Naive thymus-derived CD4-positive, alpha-beta T cell (primary cell): ENCODE results near the gene WNT11. TPM values are rescaled to one million over a fixed set of nuclear protein-coding genes. Genes with fewer than 3 reads are reported as not detected.

Experiments
- ATAC-seq: fragments of 150-1000 bp; cut with Tn5 transposase; 2 replicates; pipeline ENCODE4 v1.10.0; 2021; ENCODE audit warnings: mild to moderate bottlenecking, moderate library complexity
- CTCF ChIA-PET: fragments of 350-600 bp; sonication (Branson Sonifier 250); formaldehyde crosslinking; loops from one replicate; lab custom pipeline; 2021; ENCODE audit warnings: antibody characterized with exemption; lab: Charles Lee
- POLR2A ChIA-PET: fragments of 350-600 bp; sonication (Branson Sonifier 250); formaldehyde crosslinking; loops from one replicate; lab custom pipeline; 2021; ENCODE audit warnings: antibody characterized with exemption, inconsistent platforms; lab: Charles Lee
- DNase-seq, 9 donors: peaks; one replicate each; pipeline versions ENCODE4 v3.0.0 to v3.0.0-alpha.2; 2020 to 2022; ENCODE audit warnings: mixed read lengths in 1 of 9
- H3K27ac ChIP-seq: one replicate; pipeline ENCODE4 v1.7.0; 2013; ENCODE audit warnings: mild to moderate bottlenecking, low read depth, low read length, moderate library complexity
- H3K27me3 ChIP-seq, 2 donors: one replicate each; pipeline ENCODE4 v1.7.0; 2013; ENCODE audit warnings: low read length in 2 of 2, mild to moderate bottlenecking in 2 of 2, moderate library complexity in 2 of 2; ENCODE audit not compliant: control insufficient read depth in 2 of 2, insufficient read depth in 2 of 2
- H3K36me3 ChIP-seq, 3 experiments: 1 replicate in 2 of 3; 2 replicates in 1 of 3; pipeline ENCODE4 v1.7.0; 2013; ENCODE audit warnings: low read length in 3 of 3, mild to moderate bottlenecking in 3 of 3, moderate library complexity in 1 of 3; ENCODE audit not compliant: insufficient read depth in 3 of 3, control insufficient read depth in 2 of 3
- H3K4me1 ChIP-seq, 2 donors: one replicate each; pipeline ENCODE4 v1.7.0; 2013; ENCODE audit warnings: low read length in 2 of 2, mild to moderate bottlenecking in 2 of 2, moderate library complexity in 1 of 2; ENCODE audit not compliant: control insufficient read depth in 2 of 2, insufficient read depth in 2 of 2
- H3K4me3 ChIP-seq: 2 replicates; pipeline ENCODE4 v1.7.0; 2013; ENCODE audit warnings: mild to moderate bottlenecking, low read length
- H3K9me3 ChIP-seq, 3 experiments: 1 replicate in 2 of 3; 2 replicates in 1 of 3; pipeline ENCODE4 v1.7.0; 2013; ENCODE audit warnings: low read length in 3 of 3; ENCODE audit not compliant: control insufficient read depth in 2 of 3
- H3K27ac Mint-ChIP-seq, 9 donors: one replicate each; pipeline ENCODE4 v1.8.0; 2020 to 2022; ENCODE audit warnings: mixed read lengths in 9 of 9, mild to moderate bottlenecking in 8 of 9, moderate library complexity in 5 of 9, inconsistent platforms in 2 of 9
- H3K27me3 Mint-ChIP-seq, 5 donors: one replicate each; pipeline ENCODE4 v1.8.0; 2021 to 2022; ENCODE audit warnings: mixed read lengths in 5 of 5, mild to moderate bottlenecking in 1 of 5
- H3K36me3 Mint-ChIP-seq, 5 donors: one replicate each; pipeline ENCODE4 v1.8.0; 2020 to 2022; ENCODE audit warnings: mixed read lengths in 5 of 5, mild to moderate bottlenecking in 3 of 5, inconsistent platforms in 1 of 5
- H3K4me1 Mint-ChIP-seq, 7 donors: one replicate each; pipeline ENCODE4 v1.8.0; 2020 to 2022; ENCODE audit warnings: mixed read lengths in 7 of 7, mild to moderate bottlenecking in 3 of 7, inconsistent platforms in 1 of 7
- H3K4me3 Mint-ChIP-seq, 10 donors: one replicate each; pipeline ENCODE4 v1.8.0; 2020 to 2022; ENCODE audit warnings: mild to moderate bottlenecking in 10 of 10, mixed read lengths in 10 of 10, moderate library complexity in 6 of 10, inconsistent platforms in 2 of 10
- H3K9me3 Mint-ChIP-seq, 11 donors: one replicate each; pipeline ENCODE4 v1.8.0; 2020 to 2022; ENCODE audit warnings: mixed read lengths in 11 of 11, mild to moderate bottlenecking in 4 of 11, inconsistent platforms in 1 of 11, moderate library complexity in 1 of 11
- intact Hi-C, 2 donors: fragments of 100-400 bp; cut with micrococcal nuclease; formaldehyde crosslinking; loops; one replicate each; pipeline ENCODE4 v1.15.1; 2023
- polyA plus RNA-seq, 2 donors: library from polyadenylated mRNA; unstranded; fragments of 300-500 nt; fragmentation: Illumina TruSeq; gene quantifications; one replicate each; pipeline ENCODE4 v1.2.3, GENCODE V29; 2021
- total RNA-seq, 6 experiments: library from RNA in 5 of 6; stranded (reverse) in 5 of 6; gene quantifications; 1 replicate in 5 of 6; 2 replicates in 1 of 6; pipeline ENCODE4 v1.2.3 and lab custom pipeline; 2021 to 2026

WNT11 gene
- total and polyA plus RNA-seq, 7 experiments from 2014 or later: 0.16 to 0.45 (median 0.27) TPM; not detected in 4

- no peak overlapping the region for H3K4me3 Mint-ChIP-seq
- no peaks in the 10 kb centered on the region for H3K27me3 Mint-ChIP-seq
- H3K9me3 Mint-ChIP-seq: no peaks in the 10 kb centered on the region
- Histone ChIP-seq H3K4me3 (no peak overlapping the region), H3K9me3 (no peaks in the 10 kb centered on the region), H3K4me1 (no peaks in the 10 kb centered on the region), H3K27ac (no peak overlapping the region), H3K36me3 (no peaks in the 10 kb centered on the region), H3K27me3 (no peaks in the 10 kb centered on the region)
- ATAC-seq (no peak), DNase-seq (no peak)
- no peak overlapping the region for H3K27ac Mint-ChIP-seq
- intact Hi-C loops: no loop called here
- no peaks in the 10 kb centered on the region for H3K36me3 Mint-ChIP-seq
- peaks cover 0 to 6% (median 0%) of the 10 kb centered on the region in 7 donors for H3K4me1 Mint-ChIP-seq
- ChIA-PET CTCF (no interaction called here), POLR2A (interaction anchor here (0.6 kb wide), 1 partner anchor 11 kb away, joined by 3 read pairs; no protein-coding TSS in a partner anchor)
These were observed 37.6 kb upstream of the WNT11 start for GRCh38 chr11:76243957-76244285.

- ATAC-seq (no peak), DNase-seq (no peak)
- ChIA-PET POLR2A (interaction anchor here (0.6 kb wide), 1 partner anchor 10 kb away, joined by 3 read pairs; no protein-coding TSS in a partner anchor), CTCF (no interaction called here)
- no peaks in the 10 kb centered on the region for H3K9me3 ChIP-seq
- H3K36me3 Mint-ChIP-seq: no peaks in the 10 kb centered on the region
- no peaks in the 10 kb centered on the region for H3K36me3 ChIP-seq
- H3K27ac Mint-ChIP-seq: no peak overlapping the region
- no peaks in the 10 kb centered on the region for H3K27me3 ChIP-seq
- H3K9me3 Mint-ChIP-seq: no peaks in the 10 kb centered on the region
- H3K27me3 Mint-ChIP-seq: no peaks in the 10 kb centered on the region
- peaks cover 0 to 6% (median 0%) of the 10 kb centered on the region in 7 donors for H3K4me1 Mint-ChIP-seq
- intact Hi-C loops: no loop called here
- no peak overlapping the region for H3K4me3 Mint-ChIP-seq
- no peak overlapping the region for H3K4me3 ChIP-seq
- H3K4me1 ChIP-seq: no peaks in the 10 kb centered on the region
- H3K27ac ChIP-seq: no peak overlapping the region
These were observed 37.1 kb upstream of the WNT11 start for GRCh38 chr11:76243193-76243956.

GRCh38 chr11:76242004-76242779, 35.9 kb upstream of the WNT11 start:
- ATAC-seq (no peak), DNase-seq (no peak)
- H3K4me1 Mint-ChIP-seq: peaks cover 0 to 6% (median under 1%) of the 10 kb centered on the region in 7 donors
- no peak overlapping the region for H3K4me3 Mint-ChIP-seq
- H3K27me3 Mint-ChIP-seq: peaks cover 0 to 11% (median 0%) of the 10 kb centered on the region in 5 donors
- Histone ChIP-seq H3K36me3 (no peaks in the 10 kb centered on the region), H3K4me3 (no peak overlapping the region), H3K9me3 (no peaks in the 10 kb centered on the region), H3K27me3 (no peaks in the 10 kb centered on the region), H3K27ac (no peak overlapping the region), H3K4me1 (no peaks in the 10 kb centered on the region)
- intact Hi-C loops: no loop called here
- H3K36me3 Mint-ChIP-seq: no peaks in the 10 kb centered on the region
- ChIA-PET POLR2A (no interaction called here), CTCF (no interaction called here)
- no peaks in the 10 kb centered on the region for H3K9me3 Mint-ChIP-seq
- H3K27ac Mint-ChIP-seq: peak overlapping the region in 1 of 9 donors; percentile 25

DNA sequence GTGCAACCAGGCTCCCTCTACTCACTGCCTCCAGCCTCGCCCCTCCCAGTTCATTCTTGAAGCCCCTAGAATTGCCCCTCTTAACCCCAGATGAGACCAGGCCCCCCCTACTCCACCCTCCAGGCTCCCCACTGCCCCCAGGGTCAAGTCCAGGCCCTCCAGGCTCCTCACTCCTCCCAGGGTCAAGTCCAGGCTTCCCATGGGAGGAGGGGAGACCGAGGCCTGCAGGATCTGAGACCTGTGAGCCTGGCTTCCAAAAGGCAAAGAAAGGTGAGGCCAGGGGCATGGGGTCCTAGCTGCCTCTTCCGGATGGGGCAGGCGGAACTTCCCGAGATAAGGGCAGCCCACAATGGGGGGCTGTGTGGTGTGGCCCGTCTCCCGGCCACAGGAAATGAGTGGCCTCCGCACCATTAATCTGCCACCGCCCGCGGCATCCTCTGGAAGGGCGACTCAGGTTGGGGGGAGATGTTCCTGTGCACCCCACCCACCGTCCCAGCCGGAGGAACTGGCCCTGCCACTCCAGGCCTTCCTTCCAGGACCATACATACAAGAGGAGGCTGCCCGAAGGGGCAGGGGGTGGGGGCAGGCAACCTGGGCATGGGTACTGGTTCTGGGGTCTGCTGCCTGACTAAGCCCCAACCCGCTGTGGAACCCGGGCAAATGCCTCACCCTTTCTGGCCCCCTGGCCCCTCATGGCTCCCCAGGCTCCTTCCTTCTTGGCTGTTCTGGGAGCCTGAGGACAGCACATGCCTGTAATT, 35.1 kb upstream of the WNT11 start:
- DNase-seq: no peak
- Mint-ChIP-seq H3K27ac (no peak overlapping the region), H3K4me1 (peaks cover 0 to 10% (median 8%) of the 10 kb centered on the region in 7 donors), H3K4me3 (no peak overlapping the region), H3K27me3 (peaks cover 0 to 18% (median 0%) of the 10 kb centered on the region in 5 donors), H3K9me3 (peaks cover 0 to 2% (median 0%) of the 10 kb centered on the region in 11 donors), H3K36me3 (no peaks in the 10 kb centered on the region)
- no peaks in the 10 kb centered on the region for H3K27me3 ChIP-seq
- POLR2A ChIA-PET: no interaction called here
- ATAC-seq: no peak
- H3K27ac ChIP-seq: no peak overlapping the region
- H3K9me3 ChIP-seq: no peaks in the 10 kb centered on the region
- intact Hi-C loops: no loop called here
- H3K4me3 ChIP-seq: no peak overlapping the region
- CTCF ChIA-PET: no interaction called here
- H3K4me1 ChIP-seq: no peaks in the 10 kb centered on the region
- H3K36me3 ChIP-seq: no peaks in the 10 kb centered on the region

- H3K27me3 Mint-ChIP-seq: peaks cover 0 to 25% (median 0%) of the 10 kb centered on the region in 5 donors
- ATAC-seq: no peak
- no peak overlapping the region for H3K4me3 Mint-ChIP-seq
- Histone ChIP-seq H3K27me3 (no peaks in the 10 kb centered on the region), H3K4me3 (no peak overlapping the region), H3K9me3 (no peaks in the 10 kb centered on the region), H3K36me3 (peaks cover 0 to 3% (median 0%) of the 10 kb centered on the region in 3 experiments), H3K4me1 (no peaks in the 10 kb centered on the region), H3K27ac (no peak overlapping the region)
- ChIA-PET POLR2A (no interaction called here), CTCF (no interaction called here)
- peaks cover 0 to 7% (median 0%) of the 10 kb centered on the region in 11 donors for H3K9me3 Mint-ChIP-seq
- H3K36me3 Mint-ChIP-seq: peaks cover 0 to 2% (median 0%) of the 10 kb centered on the region in 5 donors
- no peak for DNase-seq
- intact Hi-C loops: no loop called here
- peaks cover 0 to 16% (median 14%) of the 10 kb centered on the region in 7 donors for H3K4me1 Mint-ChIP-seq
- H3K27ac Mint-ChIP-seq: no peak overlapping the region
These were observed 34.4 kb upstream of the WNT11 start for GRCh38 chr11:76240666-76241065.

DNA sequence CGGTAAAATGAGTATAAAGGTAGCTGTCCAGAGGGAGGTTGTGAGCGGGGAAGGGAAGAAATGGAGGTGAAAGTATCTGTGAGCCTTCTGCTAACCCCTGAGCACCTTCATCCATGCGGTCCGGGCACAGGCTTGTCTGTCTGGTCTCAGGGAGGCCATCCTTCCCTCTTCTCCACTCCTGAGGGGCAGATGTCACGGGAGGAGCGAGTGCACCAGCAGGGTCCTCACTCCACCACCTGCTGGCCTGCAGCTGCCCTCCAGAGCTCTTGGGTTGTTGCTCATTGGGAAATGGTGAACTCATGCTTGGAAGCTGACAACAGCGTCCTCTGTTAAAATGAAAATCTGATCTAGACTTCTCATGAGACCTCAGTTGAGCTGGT, 33.8 kb upstream of the WNT11 start:
- Histone ChIP-seq H3K9me3 (no peaks in the 10 kb centered on the region), H3K27me3 (no peaks in the 10 kb centered on the region), H3K27ac (no peak overlapping the region), H3K36me3 (peaks cover 0 to 3% (median 0%) of the 10 kb centered on the region in 3 experiments), H3K4me1 (no peaks in the 10 kb centered on the region), H3K4me3 (no peak overlapping the region)
- ChIA-PET POLR2A (interaction anchor here (1.0 kb wide), 1 partner anchor 10 kb away, joined by 4 read pairs; no protein-coding TSS in a partner anchor), CTCF (no interaction called here)
- peaks cover 0 to 21% (median 18%) of the 10 kb centered on the region in 7 donors for H3K4me1 Mint-ChIP-seq
- peaks cover 0 to 13% (median 0%) of the 10 kb centered on the region in 11 donors for H3K9me3 Mint-ChIP-seq
- no peak overlapping the region for H3K4me3 Mint-ChIP-seq
- H3K27ac Mint-ChIP-seq: no peak overlapping the region
- intact Hi-C loops: no loop called here
- peaks cover 0 to 30% (median 0%) of the 10 kb centered on the region in 5 donors for H3K27me3 Mint-ChIP-seq
- H3K36me3 Mint-ChIP-seq: peaks cover 0 to 7% (median 0%) of the 10 kb centered on the region in 5 donors
- DNase-seq (no peak), ATAC-seq (no peak)
